Measurements from ENCODE around the gene ARID1B.
"Not testable (repeated sequence)": the region's sequence is repeated elsewhere in the genome, so short reads cannot be mapped to it uniquely, and the experiment has no call there.

Gene ARID1B

GRCh38 chr6:156912431-156912830 lies 135.3 kb downstream of the ARID1B start:
- DNase-seq, result no peak

GRCh38 chr6:156914181-156914580 lies 137.0 kb downstream of the ARID1B start:
- DNase-seq, result no peak

- DNase-seq, result no peak
Measured at GRCh38 chr6:156916130-156916801, 139.1 kb downstream of the ARID1B start.

GRCh38 chr6:156917213-156917612 lies 140.0 kb downstream of the ARID1B start:
- DNase-seq, result no peak

GRCh38 chr6:156918647-156919046 lies 141.5 kb downstream of the ARID1B start:
- no peak for DNase-seq

DNA sequence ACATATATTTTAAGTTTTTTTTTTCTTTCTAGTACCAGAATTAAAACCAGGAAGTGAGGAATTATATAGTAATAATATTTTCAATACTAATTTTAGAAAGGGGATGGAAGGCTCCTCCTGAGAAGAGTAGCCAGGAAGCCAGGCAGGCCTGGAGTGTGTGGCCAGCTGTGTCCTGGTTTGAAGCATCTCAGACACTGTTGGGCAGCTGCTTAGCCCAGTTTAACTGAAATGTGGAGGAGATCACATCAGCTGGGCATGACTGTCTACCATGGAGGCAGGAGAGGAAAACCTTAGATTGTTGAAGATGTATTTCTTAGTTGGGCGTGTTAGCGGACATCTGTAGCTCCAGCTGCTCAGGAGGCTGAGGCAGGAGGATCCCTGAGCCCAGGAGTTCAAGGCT lies 142.2 kb downstream of the ARID1B start:
- no peak for DNase-seq

DNA sequence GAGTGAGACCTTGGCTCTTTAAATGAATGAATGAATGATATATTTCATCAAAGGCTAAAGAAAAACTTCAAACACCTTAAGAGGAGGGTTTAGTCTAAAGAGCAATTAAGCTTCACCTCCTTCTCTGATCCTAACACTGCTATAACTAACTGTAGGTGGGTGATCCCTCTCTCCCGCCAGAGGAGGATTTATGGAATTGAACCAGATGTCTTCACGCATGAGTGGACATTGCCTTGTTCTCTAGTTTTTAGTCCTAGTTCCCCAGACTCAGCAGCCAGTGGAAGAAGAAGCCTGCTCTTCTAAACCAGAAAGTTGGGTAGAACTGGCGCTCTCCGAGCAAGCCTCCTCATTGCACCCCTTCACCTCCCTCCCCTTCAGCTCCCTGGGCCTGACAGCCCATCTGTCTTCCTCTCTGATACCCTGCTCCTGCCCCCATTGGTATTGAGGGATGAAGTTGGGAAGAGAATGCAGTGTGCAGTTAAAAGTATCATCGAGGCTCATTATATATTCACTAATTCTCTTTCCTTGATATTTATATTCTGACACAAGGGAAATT lies 142.7 kb downstream of the ARID1B start:
- no peak for DNase-seq

GRCh38 chr6:156924246-156924645 lies 147.1 kb downstream of the ARID1B start:
- no peak for DNase-seq

DNA sequence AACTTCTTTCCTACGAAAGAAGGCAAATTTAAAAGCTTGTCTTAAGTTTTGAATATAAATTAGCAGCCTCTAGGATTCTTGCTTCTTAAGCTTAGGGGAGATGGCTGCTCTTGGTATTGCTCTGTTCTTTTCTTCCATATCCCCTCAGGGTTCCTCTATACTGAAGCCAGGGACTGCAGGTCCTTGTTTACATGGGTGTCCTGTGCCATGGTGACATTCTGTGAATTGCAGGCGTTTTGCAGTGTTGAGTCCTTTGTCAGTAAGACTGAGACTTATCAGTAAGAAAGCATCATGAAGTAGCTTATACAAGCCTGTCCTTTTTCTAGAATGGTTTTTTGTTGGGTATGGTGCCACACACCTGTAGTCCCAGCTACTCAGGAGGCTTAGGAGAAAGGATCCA lies 147.8 kb downstream of the ARID1B start:
- DNase-seq, result no peak

DNA sequence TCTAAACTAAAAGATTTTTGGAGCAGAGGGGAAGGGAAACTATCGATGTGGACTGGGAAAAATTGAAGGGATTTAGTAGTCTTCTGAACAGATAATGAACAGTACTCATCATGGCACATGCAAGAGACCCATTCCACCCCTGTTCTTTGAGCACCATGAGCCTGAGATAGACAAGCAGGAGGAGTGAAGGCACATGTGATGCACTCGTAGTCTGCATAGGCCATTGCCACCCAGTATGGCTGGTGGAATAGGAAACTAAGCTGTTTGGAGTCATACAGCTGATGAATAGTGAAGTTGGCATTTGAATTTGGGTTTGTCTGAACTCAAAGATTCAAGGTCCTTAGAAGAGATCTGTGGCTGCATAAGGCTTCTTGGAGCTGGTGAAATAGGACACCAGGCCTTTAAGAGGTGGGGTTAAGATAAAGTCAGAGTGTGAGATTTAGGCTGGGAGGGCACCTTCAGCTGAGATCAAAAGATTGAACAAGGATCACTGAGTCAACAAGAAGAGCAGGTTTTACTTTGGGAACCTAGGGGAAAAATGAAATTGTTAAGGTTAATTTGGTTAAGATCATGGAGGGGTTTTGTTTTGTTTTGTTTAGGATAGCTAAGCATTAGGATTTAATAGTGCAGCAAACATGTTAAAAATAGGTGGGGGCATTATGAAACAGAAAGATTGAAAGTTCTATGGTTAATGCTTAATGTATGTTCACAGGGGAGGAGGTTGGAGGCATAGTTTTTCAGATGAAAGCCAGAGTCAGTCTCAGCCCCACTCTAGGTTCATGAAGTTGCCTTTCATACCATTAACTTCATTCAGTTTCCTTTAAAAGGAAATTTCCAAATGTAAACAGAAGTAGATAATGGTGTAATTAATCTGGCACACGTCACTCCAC lies 148.8 kb downstream of the ARID1B start:
- DNase-seq, result no peak

DNA sequence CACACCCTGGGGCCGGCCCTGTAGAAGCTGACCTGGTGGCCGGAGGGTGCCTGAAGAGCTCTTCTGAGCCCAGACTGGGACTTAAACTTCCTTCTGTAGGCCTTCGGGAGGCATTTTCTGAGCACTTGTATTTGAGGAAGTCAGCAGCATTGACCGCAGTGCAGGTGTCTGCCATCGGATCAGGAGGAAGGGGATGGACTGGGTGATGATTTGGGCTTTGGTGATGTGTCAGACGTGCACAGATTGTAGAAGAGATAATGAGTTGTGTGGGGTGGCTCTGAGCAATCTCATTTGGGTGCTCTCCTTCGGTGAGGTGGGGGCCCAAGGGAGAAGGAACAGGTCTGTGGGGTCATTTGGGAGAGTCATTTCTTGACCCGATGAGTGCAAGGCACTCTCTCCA lies 150.9 kb downstream of the ARID1B start:
- no peak for DNase-seq

DNA sequence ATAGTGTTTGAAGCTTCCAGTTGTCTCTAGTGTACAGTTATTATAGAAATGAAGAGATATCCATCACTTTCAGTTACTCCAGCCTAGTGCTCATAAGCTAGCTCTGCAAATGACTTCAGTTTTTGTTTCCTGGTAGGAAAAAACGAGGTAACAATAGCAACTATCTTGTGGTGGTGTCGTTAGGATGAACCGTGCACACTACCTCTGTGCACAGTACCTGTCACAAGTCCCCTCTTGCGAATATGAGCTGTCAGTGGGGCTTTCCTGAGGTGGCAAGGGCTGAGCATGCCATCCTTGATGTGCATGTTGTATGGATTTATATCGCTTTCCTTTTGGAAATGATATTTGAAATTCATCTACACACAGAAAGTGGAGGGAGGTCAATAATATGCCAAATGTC lies 151.8 kb downstream of the ARID1B start:
- no peak for DNase-seq

DNA sequence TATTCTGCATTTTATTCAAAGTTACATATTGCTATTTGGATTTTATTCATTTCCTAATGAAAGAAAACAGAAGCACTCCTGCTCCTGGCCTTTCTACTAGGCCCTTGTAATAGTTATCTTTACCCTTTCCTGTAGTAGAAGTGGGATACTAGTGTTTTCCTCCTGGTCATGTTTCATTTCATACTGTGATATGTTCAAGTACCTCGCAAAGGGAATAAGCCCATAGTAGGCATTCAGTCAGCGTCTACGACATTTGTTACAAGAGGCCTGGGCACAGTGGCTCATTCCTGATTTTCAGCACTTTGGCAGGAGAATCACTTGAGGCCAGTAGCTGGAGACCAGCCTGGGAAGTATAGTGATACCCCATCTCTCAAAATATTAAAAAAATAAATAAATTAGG lies 154.1 kb downstream of the ARID1B start:
- no peak for DNase-seq

GRCh38 chr6:156933201-156934068 lies 156.3 kb downstream of the ARID1B start:
- no peak for DNase-seq

DNA sequence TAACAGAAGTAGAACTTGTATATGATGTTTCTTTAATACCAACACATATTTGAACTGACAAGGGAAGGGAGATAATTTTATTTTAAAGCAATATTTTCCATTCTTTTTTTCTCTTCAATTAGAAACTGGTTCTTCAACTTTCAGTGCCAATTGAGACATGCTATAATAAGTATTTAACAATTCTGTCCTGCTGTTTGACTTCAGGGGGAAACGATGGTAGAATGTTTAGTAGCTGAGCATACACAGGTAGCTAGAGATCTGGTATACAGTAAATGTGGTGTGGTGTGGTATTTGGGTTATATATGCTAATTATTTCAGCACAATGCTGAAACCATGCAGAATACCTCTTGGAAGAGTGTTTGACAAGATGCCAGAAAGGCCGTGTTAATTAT lies 156.9 kb downstream of the ARID1B start:
- no peak for DNase-seq

DNA sequence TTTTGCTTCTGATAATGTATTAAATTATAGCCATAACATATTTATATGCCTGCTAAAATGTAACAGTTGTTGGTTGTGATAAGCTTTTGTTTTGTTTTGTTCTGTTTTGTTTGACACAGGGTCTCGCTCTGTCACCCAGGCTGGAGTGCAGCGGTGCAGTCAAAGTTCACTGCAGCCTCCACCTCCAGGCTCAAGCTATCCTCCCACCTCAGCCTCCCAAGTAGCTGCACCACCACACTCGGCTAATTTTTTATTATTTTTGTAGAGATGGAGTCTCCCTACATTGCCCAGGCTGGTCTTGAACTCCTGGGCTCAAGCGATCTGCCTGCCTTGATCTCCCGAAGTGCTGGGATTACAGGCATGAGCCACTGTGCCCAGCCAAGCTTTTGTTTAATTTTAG lies 157.8 kb downstream of the ARID1B start:
- DNase-seq, result no peak

GRCh38 chr6:156938143-156938542 lies 161.0 kb downstream of the ARID1B start:
- DNase-seq, result no peak

GRCh38 chr6:156940221-156940620 lies 163.0 kb downstream of the ARID1B start:
- DNase-seq, result no peak

GRCh38 chr6:156942266-156942665 lies 165.1 kb downstream of the ARID1B start:
- DNase-seq, result no peak

- DNase-seq, result no peak
Measured at GRCh38 chr6:156943166-156943565, 166.0 kb downstream of the ARID1B start.

GRCh38 chr6:156943816-156944215 lies 166.6 kb downstream of the ARID1B start:
- no peak for DNase-seq

- no peak for DNase-seq
Measured at GRCh38 chr6:156944412-156944811, 167.2 kb downstream of the ARID1B start.

- not testable (repeated sequence) for DNase-seq
Measured at GRCh38 chr6:156945789-156946172, 168.6 kb downstream of the ARID1B start.

All from CD4-positive, alpha-beta T cell treated with Interleukin-15 for 1 hour (primary cell).